HFFc6 (cell line): ENCODE data around the gene MYL10. TPM values are rescaled to one million over a fixed set of nuclear protein-coding genes. Genes with fewer than 3 reads are reported as not detected.

Experiments used
- DNase-seq: peaks from one replicate; pipeline ENCODE4 v3.0.0-alpha.2; 2018
- H3K27ac Mint-ChIP-seq: 2 replicates; pipeline ENCODE4 v1.8.0; 2020; ENCODE audit warnings: mild to moderate bottlenecking, mixed read lengths
- H3K27me3 Mint-ChIP-seq: 2 replicates; pipeline ENCODE4 v1.8.0; 2021; ENCODE audit warnings: mild to moderate bottlenecking, moderate library complexity, mixed read lengths; ENCODE audit not compliant: insufficient read depth
- H3K36me3 Mint-ChIP-seq: 2 replicates; pipeline ENCODE4 v1.8.0; 2021; ENCODE audit warnings: low read depth, mixed read lengths
- H3K4me1 Mint-ChIP-seq: 2 replicates; pipeline ENCODE4 v1.8.0; 2020; ENCODE audit warnings: low read depth, mixed read lengths
- H3K4me3 Mint-ChIP-seq: 2 replicates; pipeline ENCODE4 v1.8.0; 2020; ENCODE audit warnings: mild to moderate bottlenecking, moderate library complexity, mixed read lengths
- H3K9me3 Mint-ChIP-seq: 2 replicates; pipeline ENCODE4 v1.8.0; 2020; ENCODE audit warnings: mild to moderate bottlenecking, mixed read lengths
- total RNA-seq, 6 experiments: library from RNA; stranded (reverse); fragmentation: NEBNext Ultra II Directional; extraction: Animal tissue kit (Norgen Biotek cat#: 25700); gene quantifications; 2 replicates in 1 of 6; 3 replicates in 5 of 6; pipeline ENCODE4 v1.2.3, GENCODE V29; 2021
- TF ChIP-seq, protein P1 (sequence below): fragments of 200-600 bp; sonication (generic); IDR thresholded peaks from 2 replicates; pipeline ENCODE4 v1.5.0; 2021; ENCODE audit warnings: antibody characterized with exemption, mild to moderate bottlenecking

MYL10 gene
- total RNA-seq, 6 experiments from 2014 or later, result not detected

DNA sequence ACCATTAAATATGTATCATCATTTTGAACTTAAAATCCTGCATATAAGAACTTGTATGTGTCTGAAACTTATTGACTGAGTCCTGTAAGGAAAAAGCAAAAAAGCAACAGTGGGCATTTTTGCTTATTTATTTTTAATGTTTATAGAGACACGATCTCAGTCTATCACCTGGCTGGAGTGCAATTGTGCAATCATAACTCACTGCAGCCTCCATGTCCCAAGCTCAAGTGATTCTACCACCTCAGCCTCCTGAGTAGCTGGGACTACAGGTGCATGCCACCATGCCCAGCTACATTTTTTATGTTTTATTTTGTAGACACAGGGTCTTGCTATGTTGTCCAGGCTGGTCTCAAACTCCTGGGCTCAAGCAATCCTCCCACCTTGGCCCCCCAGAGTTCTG lies 32.2 kb downstream of the MYL10 start:
- no peak for DNase-seq
- peaks cover 6% of the 10 kb centered on the region for H3K27me3 Mint-ChIP-seq
- H3K4me1 Mint-ChIP-seq, result no peaks in the 10 kb centered on the region; the same call in 1 of the 2 replicates
- H3K9me3 Mint-ChIP-seq, result no peaks in the 10 kb centered on the region; the same call in 1 of the 2 replicates
- TF ChIP-seq, protein P1, sequence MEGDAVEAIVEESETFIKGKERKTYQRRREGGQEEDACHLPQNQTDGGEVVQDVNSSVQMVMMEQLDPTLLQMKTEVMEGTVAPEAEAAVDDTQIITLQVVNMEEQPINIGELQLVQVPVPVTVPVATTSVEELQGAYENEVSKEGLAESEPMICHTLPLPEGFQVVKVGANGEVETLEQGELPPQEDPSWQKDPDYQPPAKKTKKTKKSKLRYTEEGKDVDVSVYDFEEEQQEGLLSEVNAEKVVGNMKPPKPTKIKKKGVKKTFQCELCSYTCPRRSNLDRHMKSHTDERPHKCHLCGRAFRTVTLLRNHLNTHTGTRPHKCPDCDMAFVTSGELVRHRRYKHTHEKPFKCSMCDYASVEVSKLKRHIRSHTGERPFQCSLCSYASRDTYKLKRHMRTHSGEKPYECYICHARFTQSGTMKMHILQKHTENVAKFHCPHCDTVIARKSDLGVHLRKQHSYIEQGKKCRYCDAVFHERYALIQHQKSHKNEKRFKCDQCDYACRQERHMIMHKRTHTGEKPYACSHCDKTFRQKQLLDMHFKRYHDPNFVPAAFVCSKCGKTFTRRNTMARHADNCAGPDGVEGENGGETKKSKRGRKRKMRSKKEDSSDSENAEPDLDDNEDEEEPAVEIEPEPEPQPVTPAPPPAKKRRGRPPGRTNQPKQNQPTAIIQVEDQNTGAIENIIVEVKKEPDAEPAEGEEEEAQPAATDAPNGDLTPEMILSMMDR, result no peak
- H3K27ac Mint-ChIP-seq, result no peak overlapping the region
- H3K4me3 Mint-ChIP-seq, result no peak overlapping the region
- H3K36me3 Mint-ChIP-seq, result no peaks in the 10 kb centered on the region

DNA sequence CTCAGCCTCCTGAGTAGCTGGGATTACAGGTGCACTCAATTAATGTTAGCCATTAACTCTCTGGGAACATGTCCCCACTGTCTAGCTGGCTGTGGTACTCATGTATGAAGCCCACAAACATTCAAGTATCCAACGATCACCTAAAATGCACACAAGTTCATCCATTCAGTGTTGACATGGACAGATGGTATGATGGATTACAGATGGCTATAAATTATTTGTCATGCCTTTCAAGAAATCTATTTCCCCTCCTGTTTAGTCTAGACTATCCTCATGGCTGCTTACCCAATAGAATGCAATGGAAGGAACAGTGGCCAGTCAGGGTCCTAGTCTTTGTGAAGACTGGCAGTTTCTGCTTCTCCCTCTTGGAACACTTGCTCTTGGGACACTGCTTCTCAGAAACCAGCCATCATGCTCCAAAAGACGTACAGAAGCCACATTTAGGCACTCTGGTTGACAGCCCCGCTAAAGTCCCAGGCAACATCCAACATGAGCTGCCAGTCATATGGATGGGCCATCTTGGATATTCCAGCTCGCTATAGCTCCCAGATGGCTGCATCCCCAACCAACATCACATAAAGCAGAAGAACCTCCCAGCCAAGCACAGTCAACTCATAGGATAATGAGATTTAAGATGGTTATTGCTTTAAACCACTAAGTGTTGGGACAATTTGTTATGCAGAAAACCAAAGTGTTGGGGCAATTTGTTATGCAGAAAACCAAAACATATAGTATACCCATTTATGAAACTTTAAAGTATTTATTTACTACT lies 33.1 kb downstream of the MYL10 start:
- no peaks in the 10 kb centered on the region; the same call in 1 of the 2 replicates for H3K9me3 Mint-ChIP-seq
- TF ChIP-seq, protein P1, result no peak
- H3K27me3 Mint-ChIP-seq, result peaks cover 6% of the 10 kb centered on the region
- H3K4me3 Mint-ChIP-seq, result no peak overlapping the region
- DNase-seq, result no peak
- H3K27ac Mint-ChIP-seq, result no peak overlapping the region
- no peaks in the 10 kb centered on the region for H3K36me3 Mint-ChIP-seq
- no peaks in the 10 kb centered on the region; the same call in 1 of the 2 replicates for H3K4me1 Mint-ChIP-seq

DNA sequence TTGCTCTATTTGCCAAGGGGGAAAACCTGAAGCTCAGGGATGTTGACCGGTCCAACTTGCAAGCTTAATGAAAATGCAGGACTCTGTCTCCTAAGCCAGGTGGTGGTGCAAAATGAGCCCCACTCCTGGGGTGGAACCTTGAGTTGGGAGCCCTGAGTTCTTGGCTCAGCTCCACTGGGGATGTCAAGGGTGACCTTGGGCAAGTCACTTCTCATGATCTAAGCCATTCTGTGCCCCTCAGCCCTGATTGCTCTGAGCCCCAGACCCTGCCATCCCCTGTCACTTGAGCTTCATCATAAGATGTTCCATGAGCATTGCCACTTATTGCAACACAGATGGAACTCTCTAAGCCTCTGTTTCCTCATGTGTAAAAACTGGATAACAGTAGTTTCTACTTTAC lies 33.9 kb downstream of the MYL10 start:
- Mint-ChIP-seq H3K27ac (no peak overlapping the region), H3K27me3 (peaks cover 6% of the 10 kb centered on the region), H3K4me1 (no peaks in the 10 kb centered on the region; the same call in 1 of the 2 replicates), H3K4me3 (no peak overlapping the region), H3K36me3 (no peaks in the 10 kb centered on the region), H3K9me3 (no peaks in the 10 kb centered on the region; the same call in 1 of the 2 replicates)
- DNase-seq, result no peak
- TF ChIP-seq, protein P1, result no peak

DNA sequence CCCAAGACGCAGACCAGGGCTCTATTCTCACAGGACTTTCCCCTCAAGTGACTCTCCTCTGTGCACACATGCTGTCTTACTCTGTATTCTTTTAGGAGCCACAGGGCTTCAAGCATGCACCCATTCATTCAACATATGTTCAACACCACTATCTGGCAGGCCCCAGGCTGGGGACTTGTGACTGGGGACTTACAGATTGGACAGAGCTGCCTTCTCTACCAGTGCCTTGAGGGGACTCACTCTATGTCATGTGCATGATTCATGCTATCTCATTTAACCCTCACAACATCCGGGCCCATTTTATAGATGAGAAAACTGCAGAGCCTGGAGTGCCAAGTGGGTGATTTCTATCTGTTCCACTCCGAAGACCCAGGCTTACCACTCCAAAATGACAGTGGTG lies 34.3 kb downstream of the MYL10 start:
- TF ChIP-seq, protein P1, result no peak
- no peak overlapping the region for H3K4me3 Mint-ChIP-seq
- H3K27me3 Mint-ChIP-seq, result peaks cover 6% of the 10 kb centered on the region
- H3K4me1 Mint-ChIP-seq, result no peaks in the 10 kb centered on the region; the same call in 1 of the 2 replicates
- no peaks in the 10 kb centered on the region for H3K36me3 Mint-ChIP-seq
- no peak for DNase-seq
- H3K27ac Mint-ChIP-seq, result no peak overlapping the region
- no peaks in the 10 kb centered on the region; the same call in 1 of the 2 replicates for H3K9me3 Mint-ChIP-seq

DNA sequence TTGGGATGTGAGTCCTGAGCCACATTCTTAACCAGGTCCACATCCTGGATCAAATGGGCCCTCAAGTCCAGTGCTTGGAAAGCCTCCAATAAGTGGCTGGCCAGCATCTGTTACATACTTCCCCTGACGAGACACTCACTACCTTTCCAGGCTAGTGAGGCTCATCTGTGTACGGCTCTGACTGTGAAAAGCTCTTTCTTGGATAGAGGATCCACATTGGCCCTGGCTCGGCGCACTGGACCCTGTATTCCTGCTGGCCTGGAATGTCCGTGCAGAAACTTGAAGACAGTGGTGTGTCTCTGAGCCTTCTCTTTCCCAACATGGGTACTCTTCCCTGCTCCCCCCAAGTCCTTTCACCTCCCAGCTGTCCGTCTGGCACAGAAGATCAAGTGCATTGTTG lies 35.5 kb downstream of the MYL10 start:
- H3K4me1 Mint-ChIP-seq, result peaks cover 1% of the 10 kb centered on the region
- H3K27ac Mint-ChIP-seq, result no peak overlapping the region
- H3K36me3 Mint-ChIP-seq, result no peaks in the 10 kb centered on the region
- no peaks in the 10 kb centered on the region; the same call in 1 of the 2 replicates for H3K9me3 Mint-ChIP-seq
- H3K27me3 Mint-ChIP-seq, result peaks cover 6% of the 10 kb centered on the region
- no peak overlapping the region for H3K4me3 Mint-ChIP-seq
- no peak for DNase-seq
- TF ChIP-seq, protein P1, result no peak
